BE2C (cell line): ENCODE results near the gene ZNF682.
"Not testable (repeated sequence)": the region's sequence is repeated elsewhere in the genome, so short reads cannot be mapped to it uniquely, and the experiment has no call there.

ENCODE experiments used
- DNase-seq: peaks from one replicate; pipeline ENCODE4 v3.0.0-alpha.2; 2020
- H3K27me3 ChIP-seq: fragments of 250-450 bp; sonication (Bioruptor Pico); 2 replicates; pipeline ENCODE4 v1.5.1; 2020; ENCODE audit warnings: mild to moderate bottlenecking
- H3K36me3 ChIP-seq: fragments of 250-450 bp; sonication (Bioruptor Pico); 2 replicates; pipeline ENCODE4 v1.5.1; 2020; ENCODE audit warnings: mild to moderate bottlenecking
- H3K4me1 ChIP-seq: fragments of 250-450 bp; sonication (Bioruptor Pico); 2 replicates; pipeline ENCODE4 v1.5.1; 2020
- H3K4me3 ChIP-seq: 2 replicates; pipeline ENCODE4 v1.5.1; 2011; ENCODE audit warnings: low read depth, low read length
- H3K9me3 ChIP-seq: fragments of 250-450 bp; sonication (Bioruptor Pico); 2 replicates; pipeline ENCODE4 v1.5.1; 2020
- TF ChIP-seq, protein P1 (sequence below): IDR thresholded peaks from 2 replicates; pipeline ENCODE4 v1.5.1; 2012; ENCODE audit warnings: mild to moderate bottlenecking, low read depth, low read length

Gene ZNF682

DNA sequence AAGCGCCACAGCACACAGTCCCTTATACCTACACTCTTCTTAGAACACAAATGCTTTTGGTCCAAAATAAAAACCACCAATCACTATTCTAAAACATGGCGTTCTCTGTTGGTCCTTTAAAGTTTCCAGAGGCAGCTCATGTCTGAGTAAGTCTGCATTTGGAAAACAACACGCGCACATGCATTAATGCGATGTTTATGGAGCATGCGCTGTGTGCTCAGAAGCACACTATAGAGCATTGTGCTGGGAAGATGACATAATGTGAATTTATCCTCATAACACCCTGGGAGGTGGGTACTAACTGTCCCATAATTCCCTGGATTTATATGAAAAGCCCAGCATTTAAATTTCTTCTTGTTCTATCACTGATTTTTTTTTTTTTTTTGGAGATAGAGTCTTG, 10.7 kb downstream of the ZNF682 start:
- Histone ChIP-seq H3K36me3 (peaks cover 6% of the 10 kb centered on the region), H3K27me3 (no peaks in the 10 kb centered on the region), H3K4me1 (no peaks in the 10 kb centered on the region), H3K4me3 (no peak overlapping the region), H3K9me3 (no peaks in the 10 kb centered on the region)
- no peak for DNase-seq
- TF ChIP-seq, protein P1, sequence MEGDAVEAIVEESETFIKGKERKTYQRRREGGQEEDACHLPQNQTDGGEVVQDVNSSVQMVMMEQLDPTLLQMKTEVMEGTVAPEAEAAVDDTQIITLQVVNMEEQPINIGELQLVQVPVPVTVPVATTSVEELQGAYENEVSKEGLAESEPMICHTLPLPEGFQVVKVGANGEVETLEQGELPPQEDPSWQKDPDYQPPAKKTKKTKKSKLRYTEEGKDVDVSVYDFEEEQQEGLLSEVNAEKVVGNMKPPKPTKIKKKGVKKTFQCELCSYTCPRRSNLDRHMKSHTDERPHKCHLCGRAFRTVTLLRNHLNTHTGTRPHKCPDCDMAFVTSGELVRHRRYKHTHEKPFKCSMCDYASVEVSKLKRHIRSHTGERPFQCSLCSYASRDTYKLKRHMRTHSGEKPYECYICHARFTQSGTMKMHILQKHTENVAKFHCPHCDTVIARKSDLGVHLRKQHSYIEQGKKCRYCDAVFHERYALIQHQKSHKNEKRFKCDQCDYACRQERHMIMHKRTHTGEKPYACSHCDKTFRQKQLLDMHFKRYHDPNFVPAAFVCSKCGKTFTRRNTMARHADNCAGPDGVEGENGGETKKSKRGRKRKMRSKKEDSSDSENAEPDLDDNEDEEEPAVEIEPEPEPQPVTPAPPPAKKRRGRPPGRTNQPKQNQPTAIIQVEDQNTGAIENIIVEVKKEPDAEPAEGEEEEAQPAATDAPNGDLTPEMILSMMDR: no peak

DNA sequence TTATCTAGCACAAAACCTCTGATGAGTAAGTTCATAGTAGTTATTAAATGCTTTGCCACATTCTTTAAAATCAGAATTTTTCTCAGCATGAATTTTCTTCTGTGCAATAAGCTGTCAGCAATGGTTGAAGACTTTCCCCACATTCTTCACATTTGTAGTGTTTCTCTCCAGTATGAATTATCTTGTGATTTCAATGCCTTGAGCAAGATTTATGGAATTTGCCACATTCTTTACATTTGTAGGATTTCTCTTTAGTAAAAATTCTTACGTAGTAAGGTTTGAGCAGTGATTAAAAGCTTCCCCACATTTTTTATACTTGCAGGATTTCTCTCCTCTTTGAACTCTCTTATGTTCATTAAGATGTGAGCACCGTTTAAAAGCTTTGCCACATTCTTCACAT, 33.6 kb downstream of the ZNF682 start:
- Histone ChIP-seq H3K36me3 (peaks cover 9% of the 10 kb centered on the region), H3K27me3 (no peaks in the 10 kb centered on the region), H3K9me3 (peaks cover 5% of the 10 kb centered on the region; the same call in 1 of the 2 replicates), H3K4me1 (no peaks in the 10 kb centered on the region), H3K4me3 (no peak overlapping the region)
- DNase-seq: no peak
- TF ChIP-seq, protein P1: no peak

DNA sequence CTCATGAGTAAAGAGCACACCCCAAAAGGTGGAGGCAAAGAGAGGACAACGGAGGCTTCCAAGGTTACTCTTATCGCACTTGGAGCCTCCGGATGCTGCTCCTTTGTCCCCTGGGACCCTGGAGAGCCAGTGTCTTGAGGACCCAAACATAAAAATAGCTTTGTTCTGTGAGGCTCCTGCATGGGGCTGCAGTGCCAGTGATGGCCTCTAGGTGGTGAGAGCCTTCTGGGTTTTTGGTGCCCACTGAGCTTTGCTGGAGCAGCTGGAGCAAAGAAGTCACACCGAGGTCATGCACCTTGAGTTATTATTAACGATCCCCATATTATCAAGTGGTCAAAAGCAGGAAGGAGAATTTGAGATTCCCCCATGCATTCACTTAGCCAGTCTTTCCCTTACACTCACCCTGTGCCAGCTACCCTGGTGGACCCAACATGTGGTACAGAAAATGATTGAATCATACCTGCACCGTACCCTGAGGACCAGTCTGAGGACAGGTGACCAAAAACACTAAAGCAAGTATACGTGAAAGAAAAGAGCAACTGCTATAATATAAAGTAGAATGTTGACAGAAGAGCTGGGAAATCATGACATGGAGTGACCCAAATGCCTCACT, 41.5 kb downstream of the ZNF682 start:
- TF ChIP-seq, protein P1: peak; percentile 81
- Histone ChIP-seq H3K9me3 (no peaks in the 10 kb centered on the region; the same call in 1 of the 2 replicates), H3K4me3 (no peak overlapping the region), H3K4me1 (no peaks in the 10 kb centered on the region), H3K36me3 (no peaks in the 10 kb centered on the region), H3K27me3 (no peaks in the 10 kb centered on the region)
- DNase-seq: peak; percentile 38

DNA sequence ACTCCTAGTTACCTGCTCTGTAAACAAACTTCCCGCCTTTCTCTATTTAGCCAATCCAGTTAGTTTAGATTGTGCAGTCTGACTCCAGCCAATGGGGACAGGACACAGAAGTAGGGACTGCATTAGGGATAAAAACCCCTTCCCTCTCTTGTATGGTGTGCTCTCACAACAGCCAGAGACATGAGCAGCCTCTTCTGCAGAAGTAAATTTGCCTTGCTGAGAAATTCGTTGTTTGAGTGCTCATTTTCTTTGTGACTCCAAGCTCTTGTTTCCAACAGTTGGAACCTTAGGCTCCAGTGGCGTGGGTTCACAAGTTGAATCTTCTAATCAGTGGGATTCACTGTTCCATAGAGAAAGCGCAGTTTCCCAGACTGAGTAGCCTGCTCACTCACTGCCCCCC, 72.4 kb downstream of the ZNF682 start:
- DNase-seq: no peak
- TF ChIP-seq, protein P1: no peak
- H3K27me3 ChIP-seq: no peaks in the 10 kb centered on the region
- no peaks in the 10 kb centered on the region for H3K9me3 ChIP-seq
- no peaks in the 10 kb centered on the region for H3K4me1 ChIP-seq
- H3K4me3 ChIP-seq: no peak overlapping the region
- H3K36me3 ChIP-seq: no peaks in the 10 kb centered on the region

DNA sequence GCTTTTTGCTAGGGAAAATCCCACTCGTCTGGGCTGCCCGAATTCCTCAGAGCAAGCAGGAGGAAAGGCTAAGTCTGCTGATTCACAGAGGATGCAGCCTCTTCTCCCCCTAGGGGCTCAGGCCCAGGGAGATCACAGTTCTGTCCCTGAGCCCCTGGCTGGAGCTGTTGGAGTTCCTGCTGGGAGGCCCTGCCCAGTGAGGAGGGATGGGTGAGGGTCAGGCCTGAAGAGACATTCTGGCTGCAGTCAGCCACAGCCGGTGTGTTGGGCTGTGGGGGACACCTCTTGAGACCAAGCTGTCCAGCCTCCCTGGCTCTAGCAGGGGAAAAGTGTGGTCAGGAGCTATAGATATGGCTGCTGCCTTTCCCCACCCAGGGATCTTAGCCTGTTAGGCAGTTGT, 73.2 kb downstream of the ZNF682 start:
- not testable (repeated sequence) for H3K4me1 ChIP-seq, H3K27me3 ChIP-seq, DNase-seq, H3K9me3 ChIP-seq, H3K4me3 ChIP-seq, H3K36me3 ChIP-seq

DNA sequence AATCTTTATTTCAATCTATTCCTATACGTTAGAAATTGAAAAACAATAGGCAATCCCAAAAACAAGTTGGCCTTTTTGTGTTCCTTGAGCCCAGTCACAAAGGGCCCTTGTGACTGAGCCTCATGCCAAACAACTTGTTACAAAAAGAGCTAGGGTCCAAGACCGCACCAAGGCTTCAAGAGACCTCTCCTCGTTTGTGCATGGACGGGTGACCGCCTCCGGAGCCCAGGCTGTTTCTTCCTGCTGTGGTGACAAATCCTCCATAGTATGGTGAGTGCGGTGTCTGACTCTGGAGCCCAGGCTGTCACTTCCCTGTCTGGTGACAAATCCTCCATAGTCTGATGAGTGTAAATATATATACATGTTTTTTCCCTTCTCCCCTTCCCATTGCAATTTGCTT, 74.9 kb downstream of the ZNF682 start:
- no peaks in the 10 kb centered on the region for H3K4me1 ChIP-seq
- no peak for DNase-seq
- H3K4me3 ChIP-seq: no peak overlapping the region
- TF ChIP-seq, protein P1: no peak
- no peaks in the 10 kb centered on the region for H3K27me3 ChIP-seq
- H3K9me3 ChIP-seq: peaks cover 2% of the 10 kb centered on the region; the same call in 1 of the 2 replicates
- H3K36me3 ChIP-seq: no peaks in the 10 kb centered on the region
